ENCODE data around the gene ANO2.
"Not testable (repeated sequence)": the region's sequence is repeated elsewhere in the genome, so short reads cannot be mapped to it uniquely, and the experiment has no call there.

ANO2 gene

DNA sequence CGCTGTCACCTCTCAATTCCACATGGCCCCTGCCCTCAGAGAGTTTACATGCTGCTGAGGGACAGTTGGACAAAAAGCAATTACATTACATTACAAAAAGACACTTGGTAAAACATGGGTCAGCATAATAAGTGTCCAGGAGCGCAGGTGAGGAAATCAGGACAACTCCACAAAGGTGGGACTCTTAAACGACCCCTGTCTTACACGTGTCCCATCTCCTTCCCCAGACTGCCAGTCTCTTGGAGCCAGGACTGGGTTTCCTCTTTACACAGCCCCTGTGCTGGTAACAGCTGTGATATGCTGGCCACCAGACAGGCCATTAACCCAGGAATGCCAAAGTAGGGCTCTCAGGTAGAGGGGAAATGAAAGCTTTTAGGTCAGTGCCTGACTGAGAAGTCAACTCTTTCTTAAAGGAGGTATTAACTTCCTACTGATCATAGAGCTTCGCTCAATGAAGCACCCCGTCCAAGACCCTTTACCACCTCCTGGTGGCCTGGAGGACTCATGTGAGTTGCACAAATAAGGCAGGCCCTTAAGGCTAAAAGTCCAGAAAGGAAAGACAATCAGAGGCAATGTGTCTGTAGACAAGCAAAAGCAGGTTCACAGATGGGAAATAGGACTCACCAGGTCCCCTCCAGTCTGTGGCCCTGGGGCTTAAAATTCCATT lies 55.5 kb downstream of the ANO2 start:
- no peak for DNase-seq (ENCODE audit: low read depth, low spot score)

DNA sequence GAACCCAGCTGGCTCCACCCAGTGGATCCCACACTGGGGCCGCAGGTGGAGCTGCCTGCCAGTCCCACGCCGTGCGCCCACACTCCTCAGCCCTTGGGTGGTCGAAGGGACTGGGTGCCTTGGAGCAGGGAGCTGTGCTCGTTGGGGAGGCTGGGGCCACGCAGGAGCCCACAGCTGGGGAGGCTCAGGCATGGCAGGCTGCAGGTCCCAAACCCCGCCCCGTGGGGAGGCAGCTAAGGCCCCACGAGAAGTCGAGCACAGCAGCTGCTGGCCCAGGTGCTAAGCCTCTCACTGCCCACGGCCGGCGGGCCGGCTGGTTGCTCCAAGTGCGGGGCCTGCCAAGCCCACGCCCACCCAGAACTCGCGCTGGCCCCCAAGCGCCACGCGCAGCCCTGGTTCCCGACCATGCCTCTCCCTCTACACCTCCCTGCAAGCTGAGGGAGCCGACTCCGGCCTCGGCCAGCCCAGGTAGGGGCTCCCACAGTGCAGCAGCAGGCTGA lies 56.2 kb downstream of the ANO2 start:
- no peak for DNase-seq (ENCODE audit: low read depth, low spot score)

DNA sequence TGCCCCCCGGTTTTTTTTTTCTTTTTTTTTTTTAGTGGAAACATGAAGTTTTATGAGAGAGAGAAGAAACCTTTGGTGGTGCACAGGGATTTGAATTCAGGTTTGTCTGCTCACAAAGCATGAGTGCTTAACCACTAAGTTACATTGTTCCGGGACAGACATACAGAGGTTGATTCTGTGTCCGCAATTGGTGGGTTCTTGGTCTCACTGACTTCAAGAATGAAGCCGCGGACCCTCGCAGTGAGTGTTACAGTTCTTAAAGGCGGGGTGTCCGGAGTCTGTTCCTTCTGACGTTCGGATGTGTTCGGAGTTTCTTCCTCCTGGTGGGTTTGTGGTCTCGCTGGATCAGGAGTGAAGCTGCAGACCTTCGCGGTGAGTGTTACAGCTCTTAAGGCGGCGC lies 57.2 kb downstream of the ANO2 start:
- not testable (repeated sequence) for DNase-seq (ENCODE audit: low read depth, low spot score)

DNA sequence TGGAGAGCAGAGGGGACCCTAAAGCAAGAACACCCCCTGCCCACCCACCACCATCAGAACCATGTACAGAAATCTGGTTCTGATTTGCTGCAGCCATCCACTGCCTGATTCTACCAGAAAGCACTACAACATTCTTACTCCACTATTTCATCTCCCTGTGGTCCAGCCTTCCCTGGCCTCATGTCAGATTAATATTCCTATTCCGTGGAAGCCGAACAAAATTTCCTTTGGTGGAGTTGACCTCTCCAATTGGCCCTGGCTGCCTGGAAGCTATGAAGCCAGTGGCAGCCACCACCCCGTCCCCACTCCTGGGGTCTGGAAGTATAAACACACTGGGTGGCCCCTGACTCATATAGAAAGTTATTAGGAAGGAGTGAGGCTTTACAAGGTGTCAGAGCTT lies 60.2 kb downstream of the ANO2 start:
- no peak for DNase-seq (ENCODE audit: low read depth, low spot score)

DNA sequence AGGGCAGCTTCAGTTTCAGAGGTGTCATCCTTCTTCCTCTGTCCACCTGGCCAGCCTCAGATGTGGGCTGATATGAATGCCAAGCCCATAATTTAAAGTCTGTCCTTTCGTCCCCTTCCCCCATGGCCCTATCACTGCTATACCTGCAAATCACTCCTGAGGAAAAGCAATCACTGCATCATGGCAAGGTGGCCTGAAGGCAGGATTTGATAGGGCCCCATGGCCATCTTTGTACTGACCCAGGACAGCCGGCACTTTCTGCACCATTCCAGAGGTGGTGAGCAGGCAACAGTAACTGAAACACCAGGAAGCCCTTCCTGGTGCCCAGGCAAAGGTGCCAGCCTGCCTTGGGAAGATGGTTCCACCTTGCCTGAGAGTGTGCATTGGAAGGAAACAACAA lies 60.8 kb downstream of the ANO2 start:
- DNase-seq (ENCODE audit: low read depth, low spot score) = no peak

DNA sequence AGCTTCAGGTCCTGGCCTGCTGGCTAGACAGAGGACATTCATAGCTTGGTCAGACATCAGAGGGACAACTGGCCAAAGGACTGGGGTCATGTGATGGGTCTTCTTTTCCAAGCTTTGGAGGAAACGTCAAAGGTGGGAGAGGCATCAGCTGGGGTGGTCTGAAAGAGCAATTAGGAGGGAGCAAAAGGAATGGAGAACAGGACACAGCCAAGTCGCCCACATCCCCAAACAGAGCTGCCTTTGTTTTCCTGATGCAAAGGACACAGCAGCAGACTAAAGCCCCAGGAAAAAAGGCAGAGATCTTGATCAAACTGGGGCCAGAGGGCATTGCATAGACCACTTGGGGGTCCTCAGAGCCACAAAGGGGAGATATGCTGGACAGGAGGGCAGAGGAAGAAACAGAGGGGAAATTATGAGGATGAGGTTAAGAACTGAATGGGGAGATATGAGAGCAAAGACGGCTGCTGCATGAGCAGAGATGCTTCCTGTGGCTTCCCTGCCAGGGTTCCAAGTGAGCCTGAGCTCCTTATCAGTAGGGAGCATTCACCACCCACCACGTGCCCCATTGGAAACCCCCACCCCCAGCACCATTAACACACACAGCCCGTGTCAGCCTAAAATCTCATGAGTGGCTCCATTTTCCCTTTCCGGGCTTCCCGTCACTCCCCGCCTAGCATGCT lies 62.4 kb downstream of the ANO2 start:
- no peak for DNase-seq (ENCODE audit: low read depth, low spot score)

DNA sequence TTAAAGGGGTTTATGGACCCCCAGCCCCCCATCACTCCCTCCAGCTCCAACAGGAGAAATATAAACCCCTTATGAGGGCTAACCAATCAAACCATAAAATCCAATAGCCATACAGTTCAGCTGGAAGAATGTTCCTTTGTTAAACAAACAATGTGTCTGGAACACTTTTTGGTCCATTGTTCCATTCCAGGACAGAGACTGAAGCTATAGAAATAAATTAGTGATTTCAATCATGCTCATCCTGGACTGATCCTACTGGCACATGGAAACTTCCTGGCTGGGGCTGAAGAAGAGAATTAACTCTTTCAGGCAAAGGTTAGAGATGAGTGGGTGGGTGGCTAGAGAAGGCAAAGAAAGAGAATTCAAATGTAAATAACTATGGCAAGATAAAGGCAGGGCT lies 63.4 kb downstream of the ANO2 start:
- DNase-seq (ENCODE audit: low read depth, low spot score) = no peak

DNA sequence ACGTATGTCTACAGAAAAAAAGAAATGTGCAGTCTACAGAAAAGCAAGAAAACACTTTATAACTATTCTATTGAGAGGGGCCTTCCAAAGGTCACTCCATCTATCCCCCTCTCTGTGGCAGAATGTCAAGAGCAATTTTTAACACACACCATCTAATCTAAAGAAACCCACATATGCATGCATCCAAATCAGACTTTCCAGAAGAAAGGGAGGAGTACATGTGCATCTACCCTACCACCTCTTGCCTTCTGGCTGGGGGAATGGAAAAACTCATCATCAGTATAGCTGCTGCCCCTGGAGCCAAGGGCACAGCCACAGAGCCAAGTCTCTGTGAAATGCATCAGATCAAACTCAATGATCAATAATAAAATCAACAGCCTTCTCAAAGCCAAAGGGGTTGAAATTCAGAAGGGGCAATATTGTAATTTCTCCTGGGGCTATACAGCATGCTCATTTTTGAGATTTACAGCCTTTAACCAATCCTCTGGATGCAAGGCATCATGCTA lies 63.9 kb downstream of the ANO2 start:
- no peak for DNase-seq (ENCODE audit: low read depth, low spot score)

DNA sequence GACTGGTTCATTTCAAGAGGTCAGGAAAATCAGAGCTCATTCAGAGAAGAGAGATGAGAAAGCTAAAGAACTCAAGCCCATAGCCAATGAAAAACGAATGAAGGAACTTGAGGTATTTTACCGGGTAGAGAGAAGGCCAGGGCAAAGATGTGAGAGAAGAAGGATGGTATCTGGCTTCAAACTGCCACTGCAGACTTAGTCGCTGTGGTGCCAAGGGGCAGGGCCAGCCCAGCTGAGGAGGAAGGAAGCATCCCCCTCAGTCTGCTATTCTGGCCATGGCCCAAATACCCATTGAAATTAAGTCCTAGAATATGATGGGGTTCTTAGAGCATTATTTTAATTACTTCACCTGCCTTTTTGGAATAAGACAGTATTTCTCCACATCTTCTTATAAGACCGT lies 69.2 kb downstream of the ANO2 start:
- DNase-seq (ENCODE audit: low read depth, low spot score) = no peak

DNA sequence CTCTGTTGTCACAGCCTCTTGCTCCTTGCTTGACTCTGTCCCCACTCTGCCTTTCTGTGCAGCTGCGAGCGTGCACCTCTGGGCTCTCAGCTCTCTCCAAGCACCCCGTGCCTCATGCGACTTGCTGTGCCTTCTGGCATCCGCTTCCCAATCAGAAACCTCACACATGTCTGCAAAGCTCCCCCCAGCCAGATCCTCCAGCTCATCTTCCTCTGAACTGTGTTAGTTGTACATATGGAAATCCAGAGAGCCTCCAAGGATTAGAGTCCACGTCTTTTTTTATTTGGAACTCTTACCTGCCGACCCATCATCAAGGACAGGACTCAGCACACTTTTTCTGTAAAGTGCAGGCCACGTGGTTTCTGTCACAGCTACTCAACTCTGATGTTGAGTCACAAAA lies 70.5 kb downstream of the ANO2 start:
- no peak for DNase-seq (ENCODE audit: low read depth, low spot score)

DNA sequence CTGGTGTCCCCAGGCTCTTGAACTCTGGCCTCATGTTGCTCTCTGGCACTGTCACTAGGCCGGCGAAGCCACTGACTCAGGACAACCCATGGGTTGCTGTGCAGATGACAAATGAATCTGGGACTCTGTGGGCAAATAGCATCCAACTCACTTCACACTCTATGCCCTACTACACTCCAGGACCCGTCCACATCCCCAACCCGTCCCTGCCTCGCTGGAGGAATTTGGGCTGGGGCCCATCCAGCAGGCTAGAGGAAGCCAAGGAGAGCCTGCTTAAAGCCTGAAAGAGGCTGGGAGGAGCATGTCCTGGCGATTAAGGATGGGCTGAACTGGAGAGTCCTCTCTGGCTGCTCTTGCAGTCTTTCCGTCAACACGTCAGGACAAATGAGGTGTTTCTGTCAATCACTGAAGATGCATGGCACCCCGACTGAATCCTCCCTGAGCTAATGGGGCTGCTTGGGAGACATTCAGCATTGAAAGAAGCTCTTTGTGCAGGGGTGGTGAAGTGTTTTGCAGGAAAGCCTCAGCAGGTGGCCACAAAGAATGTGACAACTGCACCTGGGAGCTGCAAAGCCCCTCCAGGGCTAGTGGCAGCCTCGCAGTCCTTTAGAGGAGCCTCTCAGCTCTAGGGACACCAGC lies 71.7 kb downstream of the ANO2 start:
- no peak for DNase-seq (ENCODE audit: low read depth, low spot score)

DNA sequence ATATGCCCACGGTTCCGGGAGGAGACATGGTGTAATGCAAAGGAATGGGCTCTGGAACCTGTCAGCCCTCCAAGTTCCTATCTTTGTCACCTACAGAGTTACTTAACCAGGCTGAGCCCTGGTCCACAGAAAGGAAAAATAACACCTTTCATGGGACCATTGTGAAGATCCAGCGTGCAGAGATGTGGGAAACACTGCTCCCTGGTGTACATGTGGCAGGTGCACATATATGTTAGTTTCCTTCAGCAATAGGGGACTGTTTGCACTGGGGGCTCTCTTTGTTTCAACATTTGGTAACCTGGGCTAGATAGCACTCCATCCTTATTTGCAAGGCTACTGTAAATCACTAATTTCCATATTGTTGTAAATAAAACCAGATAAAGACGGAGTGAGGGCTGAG lies 72.3 kb downstream of the ANO2 start:
- no peak for DNase-seq (ENCODE audit: low read depth, low spot score)

DNA sequence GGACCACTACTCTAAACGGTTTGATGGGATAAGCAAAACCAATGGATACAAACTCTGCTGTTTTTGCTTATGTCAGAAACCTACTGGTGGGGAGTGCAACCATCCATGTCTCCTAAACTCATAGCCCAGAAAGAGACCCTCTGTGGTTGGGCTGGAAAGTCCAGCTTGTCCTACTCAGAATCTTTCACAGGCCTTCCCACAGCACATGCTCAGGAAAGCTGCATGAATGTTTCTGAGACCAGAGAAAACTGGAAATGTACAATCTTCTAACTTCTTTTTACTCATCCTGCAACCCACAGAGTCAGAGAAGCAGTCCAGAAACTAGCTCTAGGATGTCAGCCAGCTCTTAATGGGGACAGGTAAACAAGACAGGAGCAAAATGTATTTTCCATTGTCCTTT lies 73.3 kb downstream of the ANO2 start:
- no peak for DNase-seq (ENCODE audit: low read depth, low spot score)

DNA sequence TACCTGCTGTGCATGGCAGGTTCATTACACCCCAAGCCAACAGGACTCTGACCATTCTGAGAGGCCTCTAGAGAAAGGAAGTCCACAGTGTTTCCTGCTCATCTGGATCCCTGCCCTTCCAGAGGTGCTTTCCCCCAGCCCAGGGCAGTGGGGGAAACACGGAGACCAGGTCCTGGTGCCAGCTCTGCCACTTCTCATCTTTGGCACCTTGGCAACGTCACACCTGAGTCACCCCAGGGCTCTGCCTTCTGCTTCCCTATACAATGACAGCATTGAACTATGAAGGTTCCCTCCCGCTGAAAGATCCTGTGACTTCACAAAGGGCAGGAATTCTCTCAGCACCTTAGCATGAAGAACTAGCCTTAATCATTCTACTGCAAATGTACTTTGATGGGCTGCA lies 74.9 kb downstream of the ANO2 start:
- no peak for DNase-seq (ENCODE audit: low read depth, low spot score)

DNA sequence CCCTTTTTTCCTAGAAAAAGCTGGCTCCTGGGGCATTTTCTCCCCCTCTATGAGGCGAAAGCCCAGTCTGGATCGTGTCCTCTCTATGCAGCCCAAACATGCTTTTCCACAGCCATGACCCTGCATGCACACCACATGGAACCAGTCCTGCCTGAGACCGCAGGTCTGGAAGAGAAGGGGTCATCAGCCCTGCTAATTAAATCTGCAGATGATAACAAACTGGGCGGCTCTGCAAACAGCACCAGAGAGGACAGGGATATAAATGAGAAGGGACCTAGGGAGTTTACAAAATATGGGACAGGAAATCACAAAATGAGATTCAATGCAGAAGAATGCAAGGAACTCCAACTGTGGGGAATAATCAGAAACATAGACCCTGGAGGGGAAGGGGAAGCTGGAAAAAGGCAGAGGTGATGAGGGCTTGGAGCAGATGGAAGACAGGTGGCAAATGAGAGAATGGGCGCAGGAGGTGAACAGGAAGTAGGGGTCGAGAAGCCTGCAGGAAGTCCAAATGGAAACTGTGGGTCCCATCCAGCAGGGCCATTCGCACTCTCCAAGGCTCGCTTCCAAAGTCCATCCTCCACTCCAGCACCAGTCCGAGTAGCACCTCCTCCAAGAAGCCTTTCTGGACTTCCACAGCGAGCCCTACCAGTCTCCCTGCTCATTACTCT lies 76.3 kb downstream of the ANO2 start:
- no peak for DNase-seq (ENCODE audit: low read depth, low spot score)

DNA sequence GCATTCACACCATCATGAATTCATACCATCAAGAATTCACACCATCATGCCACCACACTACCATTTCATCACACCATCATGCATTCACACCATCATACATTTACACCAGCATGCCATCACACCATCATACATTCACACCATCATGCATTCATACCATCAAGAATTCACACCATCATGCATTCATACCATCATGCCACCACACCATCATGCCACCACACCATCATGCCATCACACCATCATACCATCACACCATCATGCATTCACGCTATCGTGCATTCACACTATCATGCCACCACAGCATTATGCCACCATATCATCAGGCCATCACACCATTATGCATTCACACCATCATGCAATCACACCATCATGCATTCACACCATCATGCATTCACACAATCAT lies 79.7 kb downstream of the ANO2 start:
- no peak for DNase-seq (ENCODE audit: low read depth, low spot score)

DNA sequence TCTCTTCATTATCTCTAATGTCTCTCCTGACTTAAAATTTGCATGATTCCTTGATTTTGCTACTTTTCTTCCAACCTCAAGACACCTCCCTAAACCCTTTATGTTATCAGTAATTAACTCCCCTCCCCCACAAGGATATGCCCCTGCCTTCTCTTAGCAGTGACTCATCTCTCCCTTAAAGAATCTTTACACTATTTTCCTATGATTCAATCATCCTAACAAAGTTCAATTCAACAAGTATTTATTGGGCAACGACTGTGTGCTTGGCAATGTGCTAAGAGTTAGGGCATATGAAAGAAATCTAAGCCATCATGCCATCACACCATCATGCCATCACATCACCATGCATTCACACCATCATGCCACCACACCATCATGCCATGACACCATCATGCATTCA lies 80.1 kb downstream of the ANO2 start:
- no peak for DNase-seq (ENCODE audit: low read depth, low spot score)

DNA sequence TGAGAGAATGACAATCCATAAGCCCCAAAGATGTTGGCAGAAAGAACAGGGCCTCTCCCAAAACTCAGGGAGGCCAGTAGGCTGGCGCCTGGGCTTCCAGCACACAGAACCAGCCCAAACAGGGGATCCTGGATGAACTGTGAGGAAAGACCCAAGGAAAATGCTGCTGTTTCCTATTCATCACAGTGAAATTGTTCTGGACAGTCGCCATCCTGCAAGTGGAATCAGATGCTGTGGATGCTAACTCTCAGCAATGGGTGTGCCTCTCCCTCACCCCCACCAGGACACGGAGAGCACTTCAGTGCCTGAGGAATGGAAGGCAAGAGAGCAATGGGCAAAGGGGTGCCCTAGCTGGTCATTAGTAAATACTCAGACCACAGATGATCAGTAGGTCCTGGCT lies 80.8 kb downstream of the ANO2 start:
- no peak for DNase-seq (ENCODE audit: low read depth, low spot score)

DNA sequence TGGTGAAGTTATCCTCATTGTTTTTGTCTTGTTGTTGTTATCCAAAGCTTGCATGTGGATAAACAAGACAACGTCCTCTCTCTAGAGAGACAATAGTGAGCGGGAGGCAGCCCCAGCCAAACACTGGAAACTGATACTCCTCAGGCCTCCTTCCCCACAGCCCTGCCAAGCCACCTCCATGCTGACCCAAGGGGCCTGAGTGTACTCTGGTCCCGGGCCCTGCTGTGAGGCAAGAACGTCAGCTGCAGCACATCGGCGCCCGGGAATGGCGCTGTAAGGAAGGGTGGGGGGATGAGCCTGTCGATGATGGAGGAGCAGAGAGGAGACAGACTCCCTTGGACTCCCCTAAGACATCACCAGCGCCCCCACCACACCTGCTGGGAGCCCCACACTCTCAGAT lies 83.6 kb downstream of the ANO2 start:
- no peak for DNase-seq (ENCODE audit: low read depth, low spot score)

DNA sequence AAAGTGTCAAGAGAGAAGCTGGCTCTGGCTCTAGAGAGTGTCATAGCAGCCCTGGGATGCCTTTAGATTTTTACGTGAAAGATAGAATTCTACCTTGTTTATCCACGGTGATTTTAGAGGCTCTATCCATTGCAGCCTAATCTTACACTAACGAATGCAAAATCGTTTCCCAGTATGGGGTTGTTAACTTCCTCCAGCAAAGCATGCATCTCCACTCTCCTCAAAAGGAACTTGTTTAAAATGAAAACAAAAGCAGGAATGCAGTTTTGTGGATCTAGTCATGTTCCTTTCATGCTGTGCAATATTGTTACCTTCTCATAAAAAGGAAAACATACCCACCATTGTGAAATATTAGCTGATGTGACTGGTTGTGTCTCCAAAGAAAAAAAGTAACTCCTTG lies 88.4 kb downstream of the ANO2 start:
- no peak for DNase-seq (ENCODE audit: low read depth, low spot score)

DNA sequence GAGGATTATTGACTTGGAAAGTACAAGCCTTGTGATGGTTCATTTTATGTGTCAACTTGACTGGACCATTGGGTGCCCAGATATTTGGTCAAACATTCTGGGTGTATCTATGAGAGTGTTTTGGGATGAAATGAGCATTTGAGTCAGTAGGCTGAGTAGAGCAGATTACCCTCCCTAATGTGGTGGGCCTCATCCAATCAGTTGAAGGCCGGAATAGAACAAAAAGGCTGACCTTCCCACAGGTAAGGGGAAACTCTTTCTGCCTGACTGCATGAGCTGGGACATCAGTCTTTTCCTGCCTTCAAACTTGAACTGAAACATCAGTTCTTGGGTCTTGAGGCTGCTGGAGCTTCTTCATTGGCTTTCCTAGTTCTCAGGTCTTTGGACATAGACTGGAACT lies 98.1 kb downstream of the ANO2 start:
- DNase-seq (ENCODE audit: low read depth, low spot score) = no peak

DNA sequence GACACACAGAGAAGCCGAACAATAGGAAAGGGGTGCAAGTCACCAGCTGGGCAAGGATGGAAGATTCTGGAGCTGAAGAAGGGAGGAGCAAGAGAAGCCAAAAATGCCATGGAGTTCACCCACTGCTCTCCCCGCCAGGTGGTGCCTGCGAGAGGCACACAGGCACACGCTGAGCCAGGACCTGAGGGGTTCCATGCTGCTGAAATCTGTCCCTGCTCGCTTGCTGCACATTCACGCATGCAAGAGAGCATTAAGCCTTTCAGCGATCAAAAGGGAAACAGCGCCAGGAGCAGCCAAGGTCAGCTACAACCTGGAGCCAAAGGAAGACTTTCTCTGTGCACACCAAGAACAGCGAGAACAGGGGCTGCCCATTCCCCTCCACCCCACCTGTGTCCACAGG lies 104.1 kb downstream of the ANO2 start:
- DNase-seq (ENCODE audit: low read depth, low spot score) = no peak

Data from smooth muscle cell of the brain vasculature (primary cell).